Tibial artery (tissue), 4 donors: ENCODE data around the gene CXCR2.

Source experiments
- DNase-seq, 2 donors: peaks; one replicate each; pipeline ENCODE4 v3.0.0-alpha.2; 2019
- H3K27ac ChIP-seq, 2 donors: fragments of 200-600 bp; sonication (generic) in 1 of 2; 1 replicate in 1 of 2; 2 replicates in 1 of 2; pipeline ENCODE4 v1.5.1; 2018 to 2019; ENCODE audit warnings: mild to moderate bottlenecking in 1 of 2
- H3K27me3 ChIP-seq, 2 donors: fragments of 200-600 bp; sonication (generic) in 1 of 2; one replicate each; pipeline versions ENCODE4 v1.5.1 to v1.6.0; 2016 to 2019
- H3K36me3 ChIP-seq, 3 donors: fragments of 200-600 bp; sonication (generic) in 2 of 3; one replicate each; pipeline ENCODE4 v1.5.1; 2016 to 2019; ENCODE audit warnings: mild to moderate bottlenecking in 2 of 3
- H3K4me1 ChIP-seq, 4 donors: fragments of 200-600 bp; sonication (generic) in 2 of 4; 1 replicate in 3 of 4; 2 replicates in 1 of 4; pipeline ENCODE4 v1.5.1; 2016 to 2019
- H3K4me3 ChIP-seq, 2 donors: fragments of 200-600 bp; sonication (generic) in 1 of 2; 1 replicate in 1 of 2; 2 replicates in 1 of 2; pipeline ENCODE4 v1.5.1; 2018 to 2019; ENCODE audit warnings: mild to moderate bottlenecking in 2 of 2
- H3K9me3 ChIP-seq, 3 donors: fragments of 200-600 bp; sonication (generic) in 1 of 3; one replicate each; pipeline ENCODE4 v1.5.1; 2016 to 2019
- CTCF ChIP-seq, 2 experiments: fragments of 200-600 bp in 1 of 2; fragments of 450-650 bp in 1 of 2; IDR thresholded peaks; one replicate each; pipeline ENCODE4 v1.5.1; 2017 to 2019; ENCODE audit warnings: antibody characterized with exemption in 2 of 2, mild to moderate bottlenecking in 1 of 2, moderate library complexity in 1 of 2
- intact Hi-C: fragments of 100-400 bp; cut with DNase I; formaldehyde crosslinking; loops from one replicate; pipeline ENCODE4 v1.15.0; 2023; ENCODE audit warnings: low total_unique reads

Gene CXCR2

GRCh38 chr2:218149848-218150440 is 24.1 kb downstream of the CXCR2 start:
- intact Hi-C loops = no loop called here
- Histone ChIP-seq H3K27me3 (peaks cover 0 to 18% of the 10 kb centered on the region in 2 donors), H3K27ac (no peak overlapping the region), H3K36me3 (no peaks in the 10 kb centered on the region), H3K4me3 (no peak overlapping the region), H3K9me3 (no peaks in the 10 kb centered on the region), H3K4me1 (no peaks in the 10 kb centered on the region)
- TF ChIP-seq CTCF (IDR thresholded peaks at IDR 0.05) = no peak
- no peak for DNase-seq

GRCh38 chr2:218152172-218152571 is 26.3 kb downstream of the CXCR2 start:
- Histone ChIP-seq H3K9me3 (no peaks in the 10 kb centered on the region), H3K4me3 (no peak overlapping the region), H3K27me3 (peaks cover 0 to 23% of the 10 kb centered on the region in 2 donors), H3K36me3 (no peaks in the 10 kb centered on the region), H3K27ac (no peak overlapping the region), H3K4me1 (no peaks in the 10 kb centered on the region)
- TF ChIP-seq CTCF (IDR thresholded peaks at IDR 0.05) = no peak
- DNase-seq = no peak
- intact Hi-C loops = no loop called here

- intact Hi-C loops = no loop called here
Measured at GRCh38 chr2:218152777-218153176, 26.9 kb downstream of the CXCR2 start.

GRCh38 chr2:218155953-218156479 is 30.2 kb downstream of the CXCR2 start:
- H3K27me3 ChIP-seq = peaks cover 0 to 5% of the 10 kb centered on the region in 2 donors
- H3K27ac ChIP-seq = no peak overlapping the region
- DNase-seq = no peak
- H3K4me3 ChIP-seq = no peak overlapping the region
- H3K36me3 ChIP-seq = no peaks in the 10 kb centered on the region
- no peaks in the 10 kb centered on the region for H3K9me3 ChIP-seq
- intact Hi-C loops = no loop called here
- no peak for TF ChIP-seq CTCF (IDR thresholded peaks at IDR 0.05)
- H3K4me1 ChIP-seq = no peaks in the 10 kb centered on the region

More at GRCh38 chr2:218152777-218153176, 26.9 kb downstream of the CXCR2 start:
- Histone ChIP-seq H3K36me3 (no peaks in the 10 kb centered on the region), H3K4me3 (no peak overlapping the region), H3K9me3 (no peaks in the 10 kb centered on the region), H3K27me3 (peaks cover 0 to 17% of the 10 kb centered on the region in 2 donors), H3K4me1 (no peaks in the 10 kb centered on the region), H3K27ac (no peak overlapping the region)
- no peak for DNase-seq
- TF ChIP-seq CTCF (IDR thresholded peaks at IDR 0.05) = no peak

GRCh38 chr2:218161644-218162043 is 35.8 kb downstream of the CXCR2 start:
- intact Hi-C loops = no loop called here
- Histone ChIP-seq H3K4me3 (no peak overlapping the region), H3K4me1 (no peaks in the 10 kb centered on the region), H3K9me3 (no peaks in the 10 kb centered on the region), H3K36me3 (no peaks in the 10 kb centered on the region), H3K27me3 (peaks cover 0 to 23% of the 10 kb centered on the region in 2 donors), H3K27ac (no peak overlapping the region)
- no peak for TF ChIP-seq CTCF (IDR thresholded peaks at IDR 0.05)
- DNase-seq = no peak
